SK-N-MC (cell line): ENCODE results near the gene MFAP2.
"Not testable (repeated sequence)": the region's sequence is repeated elsewhere in the genome, so short reads cannot be mapped to it uniquely, and the experiment has no call there.

Experiments used
- DNase-seq: peaks from one replicate; pipeline ENCODE4 v3.0.0-alpha.2; 2011; ENCODE audit warnings: low read depth, low spot score
- H3K27ac ChIP-seq: fragments of 200-600 bp; sonication (generic); 2 replicates; pipeline ENCODE4 v1.5.1; 2016; ENCODE audit warnings: mixed run types
- H3K36me3 ChIP-seq: fragments of 200-600 bp; sonication (generic); 2 replicates; pipeline ENCODE4 v1.6.1; 2017; ENCODE audit warnings: antibody characterized with exemption, low read length, mixed read lengths; ENCODE audit not compliant: insufficient read depth
- H3K4me3 ChIP-seq: fragments of 200-600 bp; sonication (generic); 2 replicates; pipeline ENCODE4 v1.5.1; 2016
- H3K9ac ChIP-seq: fragments of 200-600 bp; sonication (generic); 2 replicates; pipeline ENCODE4 v1.8.0; 2017; ENCODE audit warnings: mixed run types, mixed read lengths; ENCODE audit not compliant: insufficient read length
- H3K9me3 ChIP-seq: fragments of 200-600 bp; sonication (generic); 2 replicates; pipeline ENCODE4 v1.6.1; 2017; ENCODE audit warnings: low read depth, mild to moderate bottlenecking, antibody characterized with exemption, low read length, moderate library complexity, mixed read lengths
- EZH2 ChIP-seq: fragments of 200-600 bp; sonication (generic); IDR thresholded peaks from one replicate; pipeline ENCODE4 v1.6.1; 2017; ENCODE audit warnings: antibody characterized with exemption
- FOXP2 ChIP-seq: optimal IDR thresholded peaks from 2 replicates; pipeline ENCODE3; 2011; ENCODE audit warnings: mild to moderate bottlenecking, moderate library complexity; ENCODE audit not compliant: insufficient read depth; ENCODE audit errors: extremely low read length, control extremely low read depth
- POLR2AphosphoS5 ChIP-seq: IDR thresholded peaks from 2 replicates; pipeline ENCODE4 v1.6.1; 2012; ENCODE audit warnings: mild to moderate bottlenecking, low read depth, low read length, borderline replicate concordance

Gene MFAP2

GRCh38 chr1:16938351-16939321 is 41.8 kb downstream of the MFAP2 start:
- TF ChIP-seq EZH2 (no peak), POLR2AphosphoS5 (no peak), FOXP2 (no peak)
- Histone ChIP-seq H3K27ac (no peak overlapping the region), H3K9ac (no peak overlapping the region), H3K4me3 (no peak overlapping the region), H3K36me3 (no peaks in the 10 kb centered on the region), H3K9me3 (no peaks in the 10 kb centered on the region)
- no peak for DNase-seq

GRCh38 chr1:16936580-16936979 is 43.8 kb downstream of the MFAP2 start:
- H3K9ac ChIP-seq, DNase-seq, H3K4me3 ChIP-seq, H3K27ac ChIP-seq, H3K36me3 ChIP-seq, H3K9me3 ChIP-seq: not testable (repeated sequence)

- not testable (repeated sequence) for H3K9ac ChIP-seq, DNase-seq, H3K4me3 ChIP-seq, H3K27ac ChIP-seq, H3K36me3 ChIP-seq, H3K9me3 ChIP-seq
Measured at GRCh38 chr1:16933945-16934344, 46.5 kb downstream of the MFAP2 start.

DNA sequence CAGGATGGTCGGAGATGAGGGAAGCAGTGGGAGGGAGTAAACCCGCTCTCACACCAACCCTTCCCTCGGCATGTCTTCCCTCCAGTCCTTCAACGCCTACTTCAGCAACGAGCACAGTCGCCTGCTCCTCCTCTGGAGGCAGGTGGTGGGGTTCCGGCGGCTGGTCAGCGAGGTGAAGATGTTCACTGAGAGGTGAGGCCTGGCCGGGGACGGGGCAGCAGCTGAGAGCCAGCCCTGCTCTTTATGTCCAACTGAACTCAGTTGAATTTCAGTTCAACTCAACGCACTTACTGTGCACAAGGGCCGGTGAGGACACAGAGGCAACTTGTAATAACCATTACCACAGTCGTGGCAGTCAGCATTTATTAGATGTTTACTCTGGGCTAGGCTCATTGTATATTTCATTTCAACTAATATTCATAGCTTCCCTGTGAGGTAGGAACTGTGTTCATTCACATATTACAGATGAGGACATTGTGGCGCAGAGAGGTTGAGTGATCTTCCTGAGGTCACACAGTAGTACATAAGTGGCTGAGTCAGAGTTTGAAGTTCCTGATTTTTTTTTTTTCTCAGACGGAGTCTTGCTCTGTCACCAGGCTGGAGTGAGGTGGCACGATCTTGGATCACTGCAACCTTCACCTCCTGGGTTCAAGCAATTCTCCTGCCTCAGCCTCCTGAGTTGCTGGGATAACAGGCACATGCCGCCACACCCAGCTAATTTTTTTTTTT is 49.0 kb downstream of the MFAP2 start:
- not testable (repeated sequence) for H3K4me3 ChIP-seq, H3K36me3 ChIP-seq, H3K9me3 ChIP-seq, H3K9ac ChIP-seq, DNase-seq, H3K27ac ChIP-seq

- not testable (repeated sequence) for H3K4me3 ChIP-seq, H3K36me3 ChIP-seq, DNase-seq, H3K27ac ChIP-seq, H3K9me3 ChIP-seq, H3K9ac ChIP-seq
Measured at GRCh38 chr1:16929146-16930041, 51.0 kb downstream of the MFAP2 start.

- Histone ChIP-seq H3K36me3 (no peaks in the 10 kb centered on the region), H3K9ac (no peak overlapping the region), H3K9me3 (no peaks in the 10 kb centered on the region), H3K4me3 (no peak overlapping the region), H3K27ac (no peak overlapping the region)
- no peak for TF ChIP-seq POLR2AphosphoS5
- TF ChIP-seq FOXP2 = no peak
- TF ChIP-seq EZH2 = no peak
- DNase-seq = no peak
Measured at GRCh38 chr1:16927711-16928485, 52.5 kb downstream of the MFAP2 start.

GRCh38 chr1:16927256-16927655 is 53.2 kb downstream of the MFAP2 start:
- H3K36me3 ChIP-seq = no peaks in the 10 kb centered on the region
- H3K4me3 ChIP-seq = no peak overlapping the region
- DNase-seq = no peak
- no peaks in the 10 kb centered on the region for H3K9me3 ChIP-seq
- H3K27ac ChIP-seq = no peak overlapping the region
- TF ChIP-seq EZH2 = no peak
- TF ChIP-seq POLR2AphosphoS5 = no peak
- TF ChIP-seq FOXP2 = no peak
- no peak overlapping the region for H3K9ac ChIP-seq

- no peaks in the 10 kb centered on the region for H3K36me3 ChIP-seq
- H3K4me3 ChIP-seq = no peak overlapping the region
- no peak for DNase-seq
- TF ChIP-seq POLR2AphosphoS5 = no peak
- TF ChIP-seq EZH2 = no peak
- no peak for TF ChIP-seq FOXP2
- no peak overlapping the region for H3K27ac ChIP-seq
- no peak overlapping the region for H3K9ac ChIP-seq
- H3K9me3 ChIP-seq = no peaks in the 10 kb centered on the region
Measured at GRCh38 chr1:16926491-16927073, 53.8 kb downstream of the MFAP2 start.
